Measurements from ENCODE around the gene ZNF668. TPM values are rescaled to one million over a fixed set of nuclear protein-coding genes. Genes with fewer than 3 reads are reported as not detected.
A peak's percentile ranks its signal among the peaks of the same experiment; 100 is the strongest.

ZNF668 gene
- total RNA-seq, 2 donors from 2014 or later: 6.9 to 7.8 TPM

DNA sequence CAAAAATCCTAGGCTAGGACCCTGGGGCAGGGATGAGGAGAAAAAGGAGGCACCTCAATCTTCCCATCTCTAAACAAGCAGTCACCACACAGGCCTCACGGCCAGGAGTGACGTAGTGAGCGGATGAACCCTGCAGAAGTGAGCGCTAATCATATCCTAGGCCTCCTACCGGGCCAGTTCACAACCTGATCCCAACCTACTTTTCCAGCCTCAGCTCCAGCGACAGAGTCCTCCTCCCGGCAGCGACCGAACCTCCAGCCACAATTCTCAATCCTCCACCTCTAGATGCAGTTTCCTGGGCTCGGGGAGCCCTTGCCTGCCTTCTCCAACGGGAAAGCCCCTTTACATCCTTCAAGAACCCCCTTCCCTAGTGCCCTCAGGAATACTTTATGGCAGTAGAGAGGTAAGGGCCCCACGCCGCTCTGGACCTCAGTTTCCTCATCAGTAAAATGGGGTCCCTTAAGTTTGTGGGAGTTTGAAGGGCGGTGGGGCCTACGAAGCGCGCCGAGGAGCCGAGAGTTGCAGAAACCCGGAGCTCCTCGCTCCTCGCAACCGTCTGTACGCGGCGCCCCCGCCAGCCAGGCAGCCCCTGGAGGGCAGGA is 1.4 kb downstream of the ZNF668 start:
- Mint-ChIP-seq H3K9me3 (no peaks in the 10 kb centered on the region), H3K36me3 (ENCODE audit: insufficient read depth in 2 of 2) (peaks cover 2 to 5% of the 10 kb centered on the region in 2 donors), H3K27ac (peak overlapping the region; percentile 93), H3K27me3 (ENCODE audit: low read depth) (no peaks in the 10 kb centered on the region), H3K4me1 (ENCODE audit: low read depth) (peaks cover 45% of the 10 kb centered on the region), H3K4me3 (peak overlapping the region; percentile 90 to 100)
- DNase-seq: peak; percentile 26 to 49
- ATAC-seq (replicated peaks in 1 of 2): peak in 1 of 2 donors; percentile 0

DNA sequence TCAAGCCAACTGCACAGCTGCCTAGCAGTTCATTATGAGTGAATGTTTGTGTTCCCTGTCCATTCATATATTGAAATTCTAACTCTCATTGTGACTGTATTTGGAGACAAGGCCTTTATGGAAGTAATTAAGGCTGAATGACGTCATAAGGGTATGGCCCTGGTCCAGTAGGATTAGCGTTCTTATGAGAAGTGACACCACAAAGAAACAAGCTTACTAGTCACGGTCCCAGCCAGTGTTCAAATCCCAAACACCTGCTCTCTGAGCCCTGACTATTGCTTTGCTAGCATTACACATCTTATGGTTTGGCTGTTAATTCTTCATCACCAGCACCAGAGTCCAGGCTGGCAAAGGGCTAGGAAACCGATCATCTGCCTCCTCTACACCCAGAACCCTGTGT is 2.2 kb downstream of the ZNF668 start:
- DNase-seq: no peak

DNA sequence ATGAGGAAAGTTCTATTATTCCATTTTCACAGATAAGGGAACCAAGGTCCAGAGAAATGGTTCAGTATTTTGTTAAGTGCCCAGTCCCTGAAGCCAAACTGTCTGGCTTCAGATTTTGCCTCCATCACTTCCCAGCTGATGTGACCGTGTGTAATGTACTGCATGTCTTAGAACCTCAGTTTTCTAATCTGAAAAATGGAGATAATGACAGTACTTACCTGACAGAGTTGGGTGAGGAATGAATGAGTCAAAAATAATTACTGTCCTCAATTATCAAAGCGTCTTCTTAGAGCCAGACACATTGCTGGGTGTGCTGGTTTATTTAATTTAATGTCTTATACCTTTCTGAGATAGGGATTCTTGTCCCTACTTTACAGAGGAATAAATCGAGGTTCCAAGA is 6.7 kb downstream of the ZNF668 start:
- H3K4me3 Mint-ChIP-seq: no peak overlapping the region
- DNase-seq (no peak), ATAC-seq (replicated peaks in 1 of 2) (no peak)
- H3K27ac Mint-ChIP-seq: no peak overlapping the region
- peaks cover 53% of the 10 kb centered on the region for H3K4me1 Mint-ChIP-seq (ENCODE audit: low read depth)
- H3K27me3 Mint-ChIP-seq (ENCODE audit: low read depth): no peaks in the 10 kb centered on the region
- H3K36me3 Mint-ChIP-seq (ENCODE audit: insufficient read depth in 2 of 2): peaks cover 0 to 7% of the 10 kb centered on the region in 2 donors
- H3K9me3 Mint-ChIP-seq: no peaks in the 10 kb centered on the region

More for the DNA sequence above, 2.2 kb downstream of the ZNF668 start:
- no peak for ATAC-seq (replicated peaks in 1 of 2)
- Mint-ChIP-seq H3K4me3 (peak overlapping the region; percentile 90 to 100), H3K27me3 (ENCODE audit: low read depth) (no peaks in the 10 kb centered on the region), H3K4me1 (ENCODE audit: low read depth) (peaks cover 45% of the 10 kb centered on the region), H3K27ac (peak overlapping the region; percentile 93), H3K36me3 (ENCODE audit: insufficient read depth in 2 of 2) (peaks cover 2 to 5% of the 10 kb centered on the region in 2 donors), H3K9me3 (no peaks in the 10 kb centered on the region)

DNA sequence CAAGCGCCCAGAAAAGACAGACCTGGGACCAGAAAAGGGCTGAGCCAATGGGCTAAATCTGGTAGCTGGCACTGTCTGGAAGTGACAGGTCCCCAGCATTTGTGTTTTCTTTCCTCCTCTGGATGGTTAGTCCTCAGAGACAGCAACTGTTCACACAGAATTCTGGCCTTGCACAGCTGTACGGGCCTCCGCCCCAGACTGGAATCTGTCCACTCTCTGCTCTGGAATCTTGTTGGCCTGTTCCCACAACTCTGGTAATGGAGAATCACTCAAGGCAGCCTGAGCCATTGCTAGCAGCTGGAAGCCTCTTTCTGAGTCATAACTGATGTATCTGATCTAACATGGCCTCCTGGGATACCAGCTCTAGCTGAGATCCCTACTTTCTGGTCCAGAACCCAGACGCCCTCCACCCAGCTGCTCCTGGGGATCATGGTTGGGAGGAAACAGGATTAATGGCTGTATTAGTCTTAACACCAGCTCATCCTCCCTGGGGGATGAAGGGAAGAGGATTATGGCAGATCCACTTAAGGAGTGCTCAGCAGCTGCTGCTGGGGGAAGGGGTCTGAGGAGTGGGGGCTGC is 9.1 kb downstream of the ZNF668 start:
- peak overlapping the region; percentile 78 for H3K27ac Mint-ChIP-seq
- peaks cover 0 to 11% of the 10 kb centered on the region in 2 donors for H3K36me3 Mint-ChIP-seq (ENCODE audit: insufficient read depth in 2 of 2)
- H3K4me3 Mint-ChIP-seq: peak overlapping the region; percentile 56 to 73
- peaks cover 42% of the 10 kb centered on the region for H3K4me1 Mint-ChIP-seq (ENCODE audit: low read depth)
- ATAC-seq (replicated peaks in 1 of 2): no peak
- H3K9me3 Mint-ChIP-seq: no peaks in the 10 kb centered on the region
- H3K27me3 Mint-ChIP-seq (ENCODE audit: low read depth): no peaks in the 10 kb centered on the region
- no peak for DNase-seq

DNA sequence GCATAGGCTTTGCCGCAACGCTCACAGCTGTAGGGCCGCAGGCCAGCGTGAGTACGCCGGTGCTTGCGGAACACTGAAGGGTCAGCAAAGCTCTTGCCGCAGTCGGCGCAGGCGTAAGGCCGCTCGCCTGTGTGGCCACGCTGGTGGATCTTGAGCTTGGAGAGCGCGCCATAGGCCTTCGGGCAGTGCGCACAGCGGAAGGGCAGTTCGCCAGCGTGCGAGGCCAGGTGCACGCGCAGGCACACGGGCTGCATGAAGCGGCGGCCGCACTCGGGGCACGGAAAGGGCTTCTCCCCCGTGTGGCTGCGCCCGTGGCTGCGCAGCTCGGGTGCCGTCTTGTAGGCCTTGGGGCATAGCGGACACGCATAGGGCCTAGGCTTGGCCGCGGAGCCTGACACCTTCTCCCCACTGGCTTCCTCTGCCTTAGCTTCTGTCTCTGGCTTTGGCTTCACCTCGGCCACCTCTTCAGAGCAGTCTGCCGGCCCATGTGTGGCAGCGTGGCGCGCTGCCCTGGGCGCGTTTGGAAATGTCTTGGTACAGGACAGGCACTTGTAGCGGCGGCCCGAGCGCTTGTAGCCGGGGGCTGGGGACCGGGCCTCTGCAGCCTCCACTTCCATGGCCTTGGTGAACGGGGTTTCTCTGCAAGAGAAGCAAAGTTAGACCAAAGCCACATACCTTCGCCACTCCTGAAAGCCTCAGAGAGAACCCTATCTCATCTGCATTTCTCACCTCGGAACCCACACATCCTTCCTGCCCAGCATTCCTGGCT is 10.0 kb downstream of the ZNF668 start:
- H3K36me3 Mint-ChIP-seq (ENCODE audit: insufficient read depth in 2 of 2): peaks cover 0 to 11% of the 10 kb centered on the region in 2 donors
- no peaks in the 10 kb centered on the region for H3K9me3 Mint-ChIP-seq
- peaks cover 37% of the 10 kb centered on the region for H3K4me1 Mint-ChIP-seq (ENCODE audit: low read depth)
- H3K27ac Mint-ChIP-seq: peak overlapping the region; percentile 78
- H3K4me3 Mint-ChIP-seq: peak overlapping the region; percentile 56 to 73
- peak; percentile 41 to 58 for ATAC-seq (replicated peaks in 1 of 2)
- no peak for DNase-seq
- no peaks in the 10 kb centered on the region for H3K27me3 Mint-ChIP-seq (ENCODE audit: low read depth)

DNA sequence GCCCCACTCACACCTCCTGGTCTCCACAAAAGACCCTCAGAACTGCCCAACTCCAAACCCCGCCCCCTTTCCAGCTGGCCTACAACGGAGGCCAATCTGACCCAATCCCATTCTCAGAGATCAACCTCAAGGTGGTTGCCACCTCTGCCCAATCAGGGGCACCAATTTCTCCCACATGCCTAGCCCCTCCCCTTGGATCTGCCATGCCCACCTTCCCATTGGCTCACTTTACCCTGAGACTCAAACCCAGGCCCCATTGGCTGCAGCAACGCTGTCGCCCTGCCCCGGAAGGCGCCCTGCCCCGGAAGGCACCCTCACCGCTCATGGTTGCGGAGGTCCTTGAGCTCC is 10.6 kb downstream of the ZNF668 start:
- H3K4me3 Mint-ChIP-seq: peak overlapping the region; percentile 8 to 73
- H3K9me3 Mint-ChIP-seq: no peaks in the 10 kb centered on the region
- H3K36me3 Mint-ChIP-seq (ENCODE audit: insufficient read depth in 2 of 2): peaks cover 0 to 11% of the 10 kb centered on the region in 2 donors
- H3K4me1 Mint-ChIP-seq (ENCODE audit: low read depth): peaks cover 33% of the 10 kb centered on the region
- DNase-seq: no peak
- H3K27me3 Mint-ChIP-seq (ENCODE audit: low read depth): no peaks in the 10 kb centered on the region
- no peak for ATAC-seq (replicated peaks in 1 of 2)
- no peak overlapping the region for H3K27ac Mint-ChIP-seq

DNA sequence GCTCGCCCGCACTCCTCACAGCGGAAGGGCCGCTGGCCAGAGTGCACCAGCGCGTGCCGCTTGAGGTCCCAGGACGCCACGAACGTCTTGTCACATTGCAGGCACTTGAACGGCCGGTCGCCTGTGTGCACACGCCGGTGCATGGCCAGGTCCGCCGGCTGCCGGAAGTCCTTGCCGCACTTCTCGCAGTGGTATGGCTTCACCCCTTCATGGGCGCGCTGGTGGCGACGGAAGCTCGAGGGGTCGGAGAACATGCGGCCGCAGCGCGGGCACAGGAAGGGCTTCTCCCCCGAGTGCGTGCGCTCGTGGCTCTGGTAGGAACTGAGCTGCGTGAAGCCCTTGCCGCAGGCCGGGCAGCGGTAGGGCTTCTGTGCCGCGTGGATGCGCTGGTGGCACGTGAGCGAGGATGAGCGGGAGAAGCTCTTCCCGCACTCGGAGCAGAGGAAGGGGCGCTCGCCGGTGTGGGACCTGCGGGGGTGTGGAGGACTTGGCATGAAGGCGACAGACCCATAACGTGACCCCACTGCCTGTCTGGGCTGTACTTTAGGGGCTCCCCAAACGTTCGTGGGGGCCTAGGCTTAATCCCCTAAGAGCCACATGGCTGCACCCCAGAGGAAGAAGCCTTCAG is 12.1 kb downstream of the ZNF668 start:
- no peaks in the 10 kb centered on the region for H3K27me3 Mint-ChIP-seq (ENCODE audit: low read depth)
- H3K36me3 Mint-ChIP-seq (ENCODE audit: insufficient read depth in 2 of 2): peaks cover 0 to 11% of the 10 kb centered on the region in 2 donors
- H3K4me3 Mint-ChIP-seq: no peak overlapping the region
- DNase-seq (no peak), ATAC-seq (replicated peaks in 1 of 2) (no peak)
- H3K9me3 Mint-ChIP-seq: no peaks in the 10 kb centered on the region
- H3K27ac Mint-ChIP-seq: no peak overlapping the region
- peaks cover 33% of the 10 kb centered on the region for H3K4me1 Mint-ChIP-seq (ENCODE audit: low read depth)

DNA sequence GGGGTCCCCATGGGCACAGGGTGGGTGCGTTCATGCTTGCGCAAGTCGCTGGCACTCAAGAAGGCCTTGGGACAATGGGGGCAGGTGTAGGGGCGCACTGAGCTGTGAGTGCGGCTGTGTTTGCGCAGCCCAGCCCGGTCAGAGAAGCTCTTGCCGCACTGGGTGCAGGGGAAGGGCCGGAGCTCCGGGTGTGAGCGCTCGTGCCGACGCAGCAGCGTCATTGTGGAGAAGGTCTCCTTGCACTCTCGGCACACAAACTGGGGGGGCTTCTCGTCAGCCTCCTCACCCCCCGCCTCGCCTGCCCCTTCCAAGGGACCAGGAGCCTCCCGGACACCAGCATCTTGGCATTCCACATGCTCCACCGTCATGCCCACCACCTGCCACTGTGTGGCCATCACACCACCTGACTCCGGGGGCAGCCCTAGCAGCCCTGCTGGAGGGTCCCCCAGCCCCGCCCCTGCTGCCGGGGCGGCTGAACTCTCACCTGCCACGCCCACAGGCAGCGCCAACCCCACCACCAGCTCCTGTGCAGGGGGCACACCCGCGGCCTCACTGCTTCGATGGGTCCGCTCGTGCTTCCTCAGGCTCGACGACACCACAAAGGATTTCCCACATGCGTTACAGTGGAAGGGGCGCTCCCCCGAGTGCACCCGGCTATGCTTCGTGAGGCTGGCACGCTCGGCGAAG is 12.8 kb downstream of the ZNF668 start:
- Mint-ChIP-seq H3K4me3 (no peak overlapping the region), H3K9me3 (no peaks in the 10 kb centered on the region), H3K27ac (no peak overlapping the region), H3K4me1 (ENCODE audit: low read depth) (peaks cover 31% of the 10 kb centered on the region), H3K36me3 (ENCODE audit: insufficient read depth in 2 of 2) (peaks cover 0 to 11% of the 10 kb centered on the region in 2 donors), H3K27me3 (ENCODE audit: low read depth) (no peaks in the 10 kb centered on the region)
- DNase-seq (no peak), ATAC-seq (replicated peaks in 1 of 2) (no peak)

DNA sequence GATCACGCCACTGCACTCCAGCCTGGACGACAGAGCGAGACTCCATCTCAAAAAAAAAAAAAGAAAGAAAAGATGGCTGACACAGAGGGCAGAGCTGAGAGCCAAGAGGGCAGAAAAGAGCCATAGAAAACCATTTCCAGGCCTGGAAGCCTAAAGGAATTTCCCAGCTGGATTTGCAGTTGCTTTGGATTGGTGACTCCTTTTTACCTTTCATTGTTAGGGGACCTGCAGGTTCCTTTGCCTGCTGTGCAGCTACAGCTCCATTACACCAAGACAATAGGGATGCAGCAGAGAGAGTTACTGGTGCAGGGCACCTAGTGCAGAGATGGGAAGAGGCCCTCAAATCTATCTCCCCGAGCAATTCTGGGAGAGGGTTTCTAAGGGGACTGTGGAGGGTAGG is 18.4 kb downstream of the ZNF668 start:
- ATAC-seq (replicated peaks in 1 of 2): no peak
- no peaks in the 10 kb centered on the region for H3K36me3 Mint-ChIP-seq (ENCODE audit: insufficient read depth in 2 of 2)
- no peak overlapping the region for H3K27ac Mint-ChIP-seq
- H3K4me3 Mint-ChIP-seq: no peak overlapping the region
- no peaks in the 10 kb centered on the region for H3K27me3 Mint-ChIP-seq (ENCODE audit: low read depth)
- DNase-seq: no peak
- peaks cover 19% of the 10 kb centered on the region for H3K4me1 Mint-ChIP-seq (ENCODE audit: low read depth)
- no peaks in the 10 kb centered on the region for H3K9me3 Mint-ChIP-seq

DNA sequence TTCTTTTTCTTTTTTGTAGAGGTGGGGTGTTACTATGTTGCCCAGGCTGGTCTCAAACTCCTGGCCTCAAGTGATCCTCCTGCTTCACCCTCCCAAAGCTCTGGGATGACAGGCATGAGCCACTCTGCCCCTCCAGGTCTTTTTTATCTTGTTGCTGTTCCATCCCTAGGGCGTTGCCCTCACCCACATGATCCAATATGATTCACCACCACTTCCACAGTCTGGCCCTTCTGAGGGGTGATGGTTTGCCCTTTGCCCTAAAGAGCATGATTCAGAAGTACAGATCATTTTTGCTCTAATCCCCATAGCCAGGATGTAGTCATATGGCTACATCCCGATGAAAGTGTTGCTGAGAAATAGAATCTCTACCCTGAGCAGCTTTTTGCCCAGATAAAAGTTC is 21.9 kb downstream of the ZNF668 start:
- ATAC-seq (replicated peaks in 1 of 2): peak; percentile 74 to 92
- Mint-ChIP-seq H3K9me3 (no peaks in the 10 kb centered on the region), H3K4me3 (no peak overlapping the region), H3K27ac (no peak overlapping the region), H3K4me1 (ENCODE audit: low read depth) (peaks cover 19% of the 10 kb centered on the region), H3K27me3 (ENCODE audit: low read depth) (no peaks in the 10 kb centered on the region), H3K36me3 (ENCODE audit: insufficient read depth in 2 of 2) (no peaks in the 10 kb centered on the region)
- peak; percentile 16 to 22 for DNase-seq

DNA sequence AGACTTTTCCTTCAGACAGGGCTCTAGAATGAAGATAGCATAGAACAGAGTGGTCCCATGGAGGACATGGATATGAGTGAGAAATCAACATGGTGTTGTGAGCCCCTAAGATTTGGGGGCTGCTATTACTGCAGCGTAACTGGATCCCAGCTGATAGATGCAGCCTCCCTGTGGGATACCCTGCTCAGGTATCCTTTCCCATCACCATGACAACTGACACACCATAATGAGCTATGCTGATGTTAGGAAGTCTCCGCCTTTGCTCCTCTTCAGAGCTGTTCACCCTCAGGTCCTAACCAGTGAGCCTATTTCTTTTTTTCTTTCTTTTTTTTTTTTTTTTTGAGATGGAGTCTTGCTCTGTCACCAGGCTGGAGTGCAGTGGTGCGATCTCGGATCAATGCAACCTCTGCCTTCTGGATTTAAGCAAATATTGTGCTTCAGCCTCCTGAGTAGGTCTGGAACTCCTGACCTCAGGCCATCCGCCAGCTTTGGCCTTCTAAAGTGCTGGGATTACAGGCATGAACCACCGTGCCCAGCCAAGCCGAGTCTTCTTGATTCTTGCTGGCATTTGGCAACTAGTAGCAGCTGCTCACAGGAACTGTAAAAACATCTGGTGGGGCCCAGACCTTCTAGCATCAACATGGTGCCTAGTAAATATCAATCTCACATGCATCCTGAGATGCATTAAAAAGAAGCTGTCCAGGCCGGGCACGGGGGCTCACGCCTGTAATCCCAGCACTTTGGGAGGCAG is 23.6 kb downstream of the ZNF668 start:
- no peak for DNase-seq
- no peak for ATAC-seq (replicated peaks in 1 of 2)
- Mint-ChIP-seq H3K27ac (no peak overlapping the region), H3K4me1 (ENCODE audit: low read depth) (peaks cover 19% of the 10 kb centered on the region), H3K36me3 (ENCODE audit: insufficient read depth in 2 of 2) (no peaks in the 10 kb centered on the region), H3K27me3 (ENCODE audit: low read depth) (no peaks in the 10 kb centered on the region), H3K9me3 (peaks cover 0 to 2% of the 10 kb centered on the region in 2 donors), H3K4me3 (no peak overlapping the region)

DNA sequence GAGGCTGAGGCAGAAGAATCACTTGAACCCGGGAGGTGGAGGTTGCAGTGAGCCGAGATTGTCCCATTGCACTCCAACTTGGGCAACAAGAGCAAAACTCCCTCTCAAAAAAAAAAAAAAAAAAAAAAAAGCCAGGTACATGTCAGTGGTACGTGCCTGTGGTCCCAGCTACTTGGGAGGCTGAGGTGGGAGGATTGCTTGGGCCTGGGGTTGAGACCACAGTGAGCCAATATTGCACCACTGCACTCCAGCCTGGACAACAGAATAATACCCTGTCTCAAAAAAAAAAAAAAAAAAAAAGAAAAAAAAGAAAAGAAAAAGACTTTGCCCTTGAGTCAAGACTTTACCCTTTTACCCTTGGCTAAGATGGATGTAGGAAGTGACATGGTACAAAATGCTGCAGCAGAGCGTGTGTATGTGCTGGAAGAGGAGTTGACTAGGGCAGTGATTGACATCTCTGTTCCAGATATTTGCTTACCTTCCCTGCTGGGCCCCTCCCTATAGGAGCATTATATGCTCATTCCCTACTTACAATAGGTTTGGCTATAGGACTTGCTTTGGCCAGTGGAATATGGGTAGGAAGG is 30.1 kb downstream of the ZNF668 start:
- Mint-ChIP-seq H3K9me3 (peaks cover 0 to 2% of the 10 kb centered on the region in 2 donors), H3K4me3 (no peak overlapping the region), H3K27me3 (ENCODE audit: low read depth) (no peaks in the 10 kb centered on the region), H3K36me3 (ENCODE audit: insufficient read depth in 2 of 2) (no peaks in the 10 kb centered on the region), H3K4me1 (ENCODE audit: low read depth) (no peaks in the 10 kb centered on the region), H3K27ac (no peak overlapping the region)
- DNase-seq: no peak
- ATAC-seq (replicated peaks in 1 of 2): no peak

Data from activated T-cell treated with anti-CD3 and anti-CD28 coated beads, Interleukin-2, amount 50 U/mL, for 72 hours (primary cell).